ENCODE data around the gene AGFG1.

Gene AGFG1, protein sequence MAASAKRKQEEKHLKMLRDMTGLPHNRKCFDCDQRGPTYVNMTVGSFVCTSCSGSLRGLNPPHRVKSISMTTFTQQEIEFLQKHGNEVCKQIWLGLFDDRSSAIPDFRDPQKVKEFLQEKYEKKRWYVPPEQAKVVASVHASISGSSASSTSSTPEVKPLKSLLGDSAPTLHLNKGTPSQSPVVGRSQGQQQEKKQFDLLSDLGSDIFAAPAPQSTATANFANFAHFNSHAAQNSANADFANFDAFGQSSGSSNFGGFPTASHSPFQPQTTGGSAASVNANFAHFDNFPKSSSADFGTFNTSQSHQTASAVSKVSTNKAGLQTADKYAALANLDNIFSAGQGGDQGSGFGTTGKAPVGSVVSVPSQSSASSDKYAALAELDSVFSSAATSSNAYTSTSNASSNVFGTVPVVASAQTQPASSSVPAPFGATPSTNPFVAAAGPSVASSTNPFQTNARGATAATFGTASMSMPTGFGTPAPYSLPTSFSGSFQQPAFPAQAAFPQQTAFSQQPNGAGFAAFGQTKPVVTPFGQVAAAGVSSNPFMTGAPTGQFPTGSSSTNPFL

DNA sequence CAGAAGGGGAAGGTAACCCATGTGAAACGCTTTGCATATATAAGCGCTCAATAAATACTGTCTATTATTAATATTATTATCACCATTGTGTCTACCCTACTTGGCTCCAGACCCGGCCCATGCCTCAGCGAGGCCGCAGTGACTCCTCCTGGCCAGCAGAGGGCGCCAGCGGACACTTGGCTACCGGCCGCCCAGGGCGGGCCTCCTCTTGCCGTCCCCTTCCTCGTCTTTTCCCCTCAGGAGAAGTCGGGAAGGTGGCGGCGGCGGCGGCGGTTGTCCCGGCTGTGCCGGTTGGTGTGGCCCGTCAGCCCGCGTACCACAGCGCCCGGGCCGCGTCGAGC, at the start of gene AGFG1:
TSS of gene AGFG1 (plus strand) at position 233 of the 341 bp plus-strand sequence. CDS start 266 bp downstream, outside the sequence.
- DNase-seq (ENCODE audit: low read depth in 2 of 2), result peak; percentile 71 to 75

DNA sequence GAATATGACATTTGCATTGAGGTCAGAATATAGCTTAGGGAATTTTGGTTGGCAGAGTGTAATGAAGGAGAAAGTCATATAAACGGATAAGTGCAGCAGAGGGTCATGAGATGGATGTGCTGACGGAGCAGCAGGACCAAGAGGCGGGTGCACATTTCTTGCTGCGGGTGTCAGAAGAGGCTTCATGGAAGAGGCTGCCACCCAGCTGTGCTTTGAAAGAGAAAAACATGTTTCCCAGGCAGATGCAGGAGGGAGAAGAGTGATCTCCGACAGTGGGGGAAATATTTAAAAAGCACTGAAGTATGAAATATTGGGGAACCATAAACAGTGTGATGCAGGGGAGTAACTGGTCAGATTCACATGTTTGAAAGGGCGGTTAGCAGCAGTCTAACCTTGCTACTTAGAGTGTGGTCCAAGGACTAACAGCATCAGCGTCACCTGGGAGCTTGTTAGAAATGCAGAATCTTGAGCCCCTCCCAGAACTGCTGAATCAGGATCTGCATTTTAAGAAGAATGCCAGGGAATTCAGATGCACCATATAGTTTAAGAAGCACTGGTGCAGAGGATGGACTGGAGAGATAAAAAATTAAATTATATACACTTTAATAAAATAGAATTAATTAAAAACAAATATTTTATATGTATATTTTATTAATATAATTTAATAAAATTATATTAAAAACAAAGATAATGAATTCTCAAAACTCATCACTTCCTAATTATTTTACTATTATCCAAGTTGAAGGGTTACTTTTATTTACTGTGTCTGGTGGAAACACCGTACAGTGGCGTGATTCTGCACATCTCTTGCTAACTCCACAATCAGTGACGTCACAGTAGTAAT, 48.1 kb upstream of the AGFG1 start:
- no peak for DNase-seq (ENCODE audit: low read depth in 2 of 2)

DNA sequence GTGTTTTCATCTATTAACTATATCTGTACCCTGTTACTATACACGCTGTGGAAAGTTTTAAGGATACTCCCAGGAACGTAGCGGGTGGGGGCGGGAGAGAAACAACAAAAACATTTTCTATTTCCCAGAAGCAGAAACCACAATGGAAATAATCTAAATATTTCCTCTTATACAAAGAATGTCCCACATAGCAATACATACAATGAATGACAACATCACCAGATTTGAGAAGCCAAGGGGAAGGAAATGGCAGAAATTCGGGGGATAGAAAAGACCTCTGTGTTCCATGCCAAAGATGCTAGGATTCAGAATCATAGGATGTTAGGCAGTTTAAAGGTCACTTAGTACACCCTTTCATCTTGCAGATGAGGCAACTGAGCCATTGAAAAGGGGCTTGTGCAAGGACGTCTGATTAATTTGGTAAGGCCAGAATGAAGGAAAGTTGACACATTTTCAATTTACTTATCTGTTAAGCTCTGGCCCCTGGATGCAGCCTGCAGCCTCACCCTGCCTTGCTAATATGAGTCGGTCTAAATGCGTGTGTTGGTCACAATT, 43.1 kb upstream of the AGFG1 start:
- DNase-seq (ENCODE audit: low read depth in 2 of 2), result no peak

DNA sequence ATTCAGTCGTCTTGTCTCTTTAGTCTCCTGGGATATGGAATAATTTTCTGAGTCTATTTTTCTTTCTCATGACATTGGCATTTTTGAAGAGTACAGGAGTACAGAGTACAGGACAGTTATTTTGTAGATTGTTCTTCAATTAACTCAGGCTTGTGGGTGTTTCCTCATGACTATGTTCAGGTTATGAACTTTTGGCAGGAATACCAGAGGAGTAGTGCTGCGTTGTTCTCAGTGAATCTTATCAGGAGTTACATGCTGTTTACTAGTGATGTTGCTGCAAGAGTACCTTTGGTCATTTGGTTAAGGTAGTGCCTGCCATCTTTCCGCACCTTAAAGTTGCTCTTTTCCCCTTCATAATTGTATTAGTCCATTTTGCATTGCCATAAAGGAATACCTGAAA, 41.3 kb upstream of the AGFG1 start:
- no peak for DNase-seq (ENCODE audit: low read depth in 2 of 2)

DNA sequence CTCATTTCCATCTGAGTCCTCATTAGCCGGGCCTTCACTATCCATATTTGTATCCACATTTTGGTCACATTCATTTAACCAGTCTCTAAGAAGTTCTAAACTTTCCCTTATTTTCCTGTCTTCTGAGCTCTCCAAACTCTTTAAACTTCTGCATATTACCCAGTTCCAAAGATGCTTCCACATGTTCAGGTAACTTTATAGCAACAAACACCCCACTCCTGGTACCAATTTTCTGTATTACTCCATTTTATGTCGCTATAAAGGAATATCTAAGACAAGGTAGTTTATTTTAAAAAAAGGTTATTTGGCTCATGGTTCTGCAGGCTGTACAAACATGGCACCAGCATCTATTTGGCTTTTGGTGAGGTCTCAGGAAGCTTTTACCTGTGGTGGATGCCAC, 38.8 kb upstream of the AGFG1 start:
- no peak for DNase-seq (ENCODE audit: low read depth in 2 of 2)

DNA sequence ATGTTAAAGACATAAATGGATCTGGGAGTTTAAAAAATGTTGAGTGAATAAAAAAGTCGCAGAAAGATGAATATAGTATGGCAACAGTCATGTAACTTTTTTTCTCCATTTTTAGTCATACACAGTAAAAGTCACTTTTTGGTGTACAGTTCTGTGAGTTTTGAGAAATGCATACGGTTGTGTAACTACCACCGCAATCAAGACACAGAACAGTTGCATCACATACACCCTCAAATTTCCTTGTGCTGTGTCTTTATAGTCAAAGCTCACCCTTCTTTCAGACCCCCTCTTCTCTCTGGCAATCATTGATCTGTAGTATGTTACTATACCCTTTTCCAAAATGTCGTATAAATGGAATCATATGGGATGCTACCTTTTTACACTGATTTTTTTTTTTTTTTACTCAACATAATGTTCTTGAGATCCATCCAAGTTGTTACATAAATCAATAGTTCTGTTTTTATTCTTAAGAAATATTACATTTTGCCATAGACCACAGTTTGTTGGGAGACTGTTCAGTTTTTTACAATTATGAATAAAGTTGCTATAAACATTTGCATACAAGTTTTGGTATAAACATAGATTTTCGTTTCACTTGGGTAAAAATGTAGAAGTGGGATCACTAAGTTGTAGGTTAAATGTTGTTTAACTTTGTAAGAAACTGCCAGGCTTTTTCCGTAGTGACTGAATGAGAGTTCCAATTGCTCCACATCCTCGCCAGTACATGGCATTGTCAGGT, 35.4 kb upstream of the AGFG1 start:
- DNase-seq (ENCODE audit: low read depth in 2 of 2), result no peak

DNA sequence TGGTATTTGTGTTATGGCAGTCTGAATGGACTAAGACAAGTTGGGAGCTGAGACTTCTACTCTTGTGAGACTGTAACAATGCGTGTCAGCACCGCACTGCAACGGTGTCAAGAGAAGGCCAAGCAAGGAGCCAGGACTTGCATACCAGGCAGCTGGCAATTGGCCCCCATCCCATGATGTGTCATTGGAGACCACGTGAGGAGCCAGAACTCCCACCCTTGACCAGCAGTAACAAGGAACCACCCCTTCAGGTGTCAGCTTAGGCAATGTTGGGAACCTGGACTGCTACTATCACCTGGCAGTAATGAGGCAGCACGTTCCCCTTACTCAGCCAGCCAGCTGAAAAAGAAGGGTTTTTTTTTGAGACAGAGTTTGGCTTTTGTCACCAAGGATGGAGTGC, 32.7 kb upstream of the AGFG1 start:
- DNase-seq (ENCODE audit: low read depth in 2 of 2), result no peak

DNA sequence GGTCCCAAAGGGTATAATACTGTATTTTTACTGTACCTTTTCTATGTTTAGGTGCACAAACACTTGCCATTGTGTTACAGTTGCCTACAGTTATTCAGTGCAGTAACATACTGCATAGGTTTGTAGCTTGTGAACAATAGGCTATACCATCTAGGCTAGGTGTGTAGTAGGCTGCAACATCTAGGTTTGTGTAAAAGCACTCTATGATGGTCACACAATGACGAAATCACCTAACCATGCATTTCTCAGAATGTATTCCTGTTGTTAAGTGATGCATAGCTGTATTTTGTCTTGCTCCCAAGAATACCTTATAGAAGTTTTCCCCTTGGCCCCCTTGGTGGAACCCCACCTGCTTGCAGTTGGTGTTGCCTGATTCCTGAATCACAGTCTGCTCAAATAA, 29.3 kb upstream of the AGFG1 start:
- DNase-seq (ENCODE audit: low read depth in 2 of 2), result no peak

DNA sequence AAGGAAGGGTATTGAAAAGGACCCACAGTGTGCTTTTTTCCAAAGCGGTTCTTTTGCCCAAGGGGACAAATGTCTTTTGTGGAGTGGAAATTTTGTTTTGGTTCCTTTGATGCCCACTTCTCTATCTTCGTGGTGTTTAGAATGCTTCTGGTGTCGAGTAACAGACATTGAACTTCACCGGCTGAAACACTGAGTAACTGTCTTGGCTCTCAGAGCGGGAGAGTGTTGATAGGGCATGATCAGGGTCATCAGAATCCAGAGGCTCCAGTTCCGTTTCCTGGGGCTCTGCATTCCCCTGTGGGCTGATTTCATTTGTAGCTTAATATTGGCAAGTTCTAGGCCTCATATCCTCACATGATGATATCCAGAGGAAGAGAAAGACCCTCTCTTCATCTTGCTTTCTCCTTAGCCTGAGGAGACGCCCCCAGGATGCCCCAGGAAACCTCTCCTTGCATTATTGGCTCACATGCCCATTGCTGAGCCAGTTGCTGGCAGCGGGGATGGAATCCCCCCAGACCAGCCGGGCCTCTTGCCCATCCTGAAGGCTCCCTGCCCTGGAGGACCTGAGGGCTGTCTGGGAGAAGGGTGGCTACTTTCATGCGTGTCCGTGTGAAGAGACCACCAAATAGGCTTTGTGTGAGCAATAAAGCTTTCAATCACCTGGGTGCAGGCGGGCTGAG, 27.9 kb upstream of the AGFG1 start:
- no peak for DNase-seq (ENCODE audit: low read depth in 2 of 2)

DNA sequence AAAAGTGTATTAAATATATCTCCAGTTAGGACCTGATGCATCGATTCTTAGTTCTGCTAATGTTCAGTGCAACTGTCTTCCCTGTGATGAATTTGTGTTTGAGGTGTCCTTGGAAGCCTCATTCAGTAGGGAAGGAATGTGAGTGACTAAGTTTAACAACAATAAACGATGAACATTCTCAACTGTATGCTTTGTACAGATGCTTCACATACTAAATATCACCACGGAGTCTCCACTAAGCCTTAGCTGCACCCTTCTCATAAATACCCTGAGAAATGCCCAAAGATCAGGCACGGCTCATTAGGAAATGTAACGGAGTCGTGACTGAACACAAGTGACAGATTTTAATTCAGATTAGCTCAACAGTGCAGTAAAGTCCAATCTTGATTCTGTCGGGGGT, 24.4 kb upstream of the AGFG1 start:
- DNase-seq (ENCODE audit: low read depth in 2 of 2), result no peak

DNA sequence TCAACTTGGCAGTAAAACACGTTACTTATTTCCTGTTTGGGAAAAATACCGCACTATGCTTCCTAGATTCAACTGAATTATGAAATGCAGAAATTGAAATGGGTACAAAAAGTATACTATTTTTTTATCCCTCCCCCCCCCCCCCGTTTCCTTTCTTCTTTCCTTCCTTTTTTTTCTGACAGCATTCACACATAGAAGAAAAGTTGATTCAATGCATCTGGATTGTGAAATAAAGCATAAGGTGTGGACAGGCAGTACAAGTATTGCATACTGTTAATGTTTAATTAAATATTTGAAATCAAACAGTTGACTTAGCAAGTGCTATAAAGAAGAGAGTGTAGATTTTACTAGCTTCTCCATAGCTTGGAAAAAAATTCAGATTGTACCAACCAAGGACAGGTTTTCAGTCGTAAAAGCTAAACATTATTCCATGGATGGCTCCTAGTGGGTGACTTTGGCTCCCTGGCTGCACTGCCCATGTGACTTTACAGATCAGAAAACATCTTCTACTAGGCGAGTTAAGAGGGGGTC, 21.6 kb upstream of the AGFG1 start:
- DNase-seq (ENCODE audit: low read depth in 2 of 2), result no peak

DNA sequence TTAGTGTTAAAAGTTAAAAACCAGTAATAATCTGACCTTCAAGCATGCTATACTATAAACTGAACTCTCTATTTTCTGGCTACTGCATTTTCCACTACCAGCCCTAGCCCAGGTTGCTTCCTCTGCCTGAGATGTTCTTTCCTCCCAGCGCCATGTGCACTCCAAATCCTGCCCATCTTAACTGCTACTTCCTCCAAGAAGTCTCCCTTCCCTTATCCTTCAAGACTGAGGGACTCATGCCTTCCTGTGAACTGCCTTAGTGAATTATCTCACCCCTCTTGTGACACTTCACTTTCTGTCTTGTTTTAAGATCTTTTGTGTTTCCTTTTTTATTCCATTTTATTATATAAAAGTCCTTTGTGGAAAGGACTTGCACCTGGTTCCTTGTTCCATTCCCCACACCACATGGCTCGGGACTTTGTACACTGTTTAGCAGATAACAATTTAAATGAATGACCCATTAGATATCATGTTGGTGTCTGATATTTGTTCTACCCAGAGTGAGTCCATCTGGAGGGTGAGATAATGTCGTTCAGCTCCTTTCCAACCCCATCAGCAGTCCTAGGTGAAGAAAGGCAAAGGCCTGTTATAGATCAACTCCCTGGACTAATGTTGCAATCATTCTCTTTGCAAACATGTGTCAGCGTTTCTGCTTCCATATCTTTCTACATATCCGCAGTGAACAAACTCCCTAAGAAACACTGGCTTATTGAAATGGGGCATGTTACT, 20.9 kb upstream of the AGFG1 start:
- DNase-seq (ENCODE audit: low read depth in 2 of 2), result no peak

DNA sequence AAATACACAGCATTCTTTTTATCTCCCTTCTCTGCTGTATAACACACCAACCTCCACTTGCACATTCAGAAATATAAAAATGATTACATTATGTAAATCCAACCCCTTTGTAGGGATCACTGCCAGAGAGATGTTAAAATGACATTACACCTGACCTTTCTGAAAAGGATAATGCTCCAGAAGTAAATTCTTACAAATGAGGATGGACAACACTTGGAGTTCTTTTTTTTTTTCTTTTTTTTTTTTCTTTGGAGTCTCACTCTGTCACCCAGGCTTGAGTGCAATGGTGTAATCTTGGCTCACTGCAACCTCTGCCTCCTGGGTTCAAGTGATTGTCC, 20.3 kb upstream of the AGFG1 start:
- DNase-seq (ENCODE audit: low read depth in 2 of 2), result no peak

DNA sequence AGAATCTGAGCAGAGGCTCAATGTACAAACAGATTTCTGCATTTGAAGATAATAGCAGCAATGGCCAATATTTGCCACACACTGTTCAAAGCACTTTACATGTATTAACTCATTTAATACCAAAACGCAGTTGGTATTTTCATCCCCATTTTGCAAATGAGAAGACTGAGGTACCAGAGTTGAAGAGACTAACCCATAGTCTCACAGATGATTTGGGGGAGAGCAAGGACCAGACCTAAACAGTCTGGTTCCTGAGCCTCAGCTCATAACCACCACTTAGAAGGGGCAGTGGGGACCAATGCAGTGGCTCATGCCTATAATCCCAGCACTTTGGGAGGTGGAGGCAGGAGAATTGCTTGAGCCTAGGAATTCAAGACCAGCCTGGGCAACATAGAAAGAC, 18.1 kb upstream of the AGFG1 start:
- no peak for DNase-seq (ENCODE audit: low read depth in 2 of 2)

DNA sequence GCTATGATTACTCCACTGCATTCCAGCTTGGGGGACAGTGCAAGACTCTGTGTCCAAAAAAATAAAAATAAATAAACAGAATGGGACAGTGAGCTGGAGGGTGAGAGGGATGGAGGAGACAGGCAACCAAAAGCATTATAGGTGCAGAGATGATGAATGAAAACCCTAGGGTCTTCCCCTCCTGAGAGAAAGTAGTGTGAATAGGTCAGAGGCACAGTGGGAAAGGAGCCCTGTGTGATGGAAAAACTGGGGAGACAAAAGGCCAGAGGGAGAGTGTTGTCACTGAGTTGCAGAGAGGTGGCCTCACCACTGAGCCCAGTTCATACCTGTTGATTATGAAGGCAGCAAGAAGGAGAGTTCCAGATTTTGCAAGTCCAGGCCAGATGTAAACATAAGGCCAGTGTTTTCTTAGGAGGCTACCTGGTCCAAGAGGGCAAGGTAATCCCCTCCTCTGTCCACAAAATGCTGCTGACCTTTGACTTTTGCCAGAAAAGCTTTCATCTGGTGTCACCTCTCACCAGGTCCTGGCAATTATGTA, 17.6 kb upstream of the AGFG1 start:
- DNase-seq (ENCODE audit: low read depth in 2 of 2), result no peak

DNA sequence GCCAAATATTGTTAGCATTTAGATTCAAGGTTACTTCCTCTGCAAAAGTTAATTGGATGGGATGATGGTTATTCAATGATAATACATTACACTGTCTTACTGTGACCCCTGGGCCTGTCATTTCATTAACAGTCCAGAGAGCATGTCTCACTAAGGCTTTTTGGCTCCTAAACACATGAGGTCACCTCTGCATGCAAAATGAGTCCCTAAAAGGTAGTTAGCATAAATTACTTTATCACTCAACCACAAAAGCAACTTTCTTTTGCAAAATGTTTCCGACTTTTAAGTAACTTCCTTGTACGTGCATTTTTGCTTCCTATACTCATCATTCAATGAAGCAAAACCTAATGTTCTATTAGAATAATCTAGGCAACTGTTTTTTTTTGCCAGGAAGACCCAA, 16.8 kb upstream of the AGFG1 start:
- DNase-seq (ENCODE audit: low read depth in 2 of 2), result no peak

DNA sequence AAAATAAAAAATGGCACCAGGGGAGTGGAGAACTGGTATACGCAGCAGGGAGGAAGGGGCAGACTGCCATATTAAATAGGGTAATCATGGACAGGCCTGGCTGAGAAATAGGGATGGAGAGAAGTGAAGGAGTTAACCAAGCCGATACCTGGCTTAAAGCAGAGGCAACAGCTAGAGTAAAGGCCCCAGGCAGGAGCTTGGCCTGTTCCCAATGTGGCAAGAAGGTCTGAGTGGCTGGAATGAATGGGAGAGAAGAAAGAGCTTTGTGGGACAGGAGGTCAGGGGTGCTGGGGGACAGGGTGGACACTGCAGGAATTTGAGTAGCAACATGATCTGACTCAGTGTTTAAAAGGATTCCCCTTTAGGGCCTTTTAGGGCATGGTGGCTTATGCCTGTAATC, 15.9 kb upstream of the AGFG1 start:
- DNase-seq (ENCODE audit: low read depth in 2 of 2), result no peak

DNA sequence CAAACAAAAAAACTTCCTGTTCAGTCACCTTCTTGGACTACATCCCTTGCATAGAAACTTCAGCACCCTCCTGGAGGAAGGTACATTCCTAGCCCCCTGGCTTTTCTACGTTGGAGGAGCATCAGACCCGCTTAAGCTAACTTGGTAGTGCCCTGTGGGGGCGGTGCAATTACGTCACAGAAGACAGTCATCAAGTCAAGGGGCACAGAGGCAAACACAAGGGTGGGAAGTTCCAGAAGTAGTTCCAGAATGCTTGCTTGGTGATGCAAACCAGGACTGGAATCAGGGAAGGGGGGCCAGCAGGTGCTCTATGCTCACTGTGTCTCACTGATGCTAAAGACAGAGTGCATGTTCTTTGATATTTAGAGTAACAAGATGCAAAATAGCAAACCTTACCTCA, 15.2 kb upstream of the AGFG1 start:
- no peak for DNase-seq (ENCODE audit: low read depth in 2 of 2)

DNA sequence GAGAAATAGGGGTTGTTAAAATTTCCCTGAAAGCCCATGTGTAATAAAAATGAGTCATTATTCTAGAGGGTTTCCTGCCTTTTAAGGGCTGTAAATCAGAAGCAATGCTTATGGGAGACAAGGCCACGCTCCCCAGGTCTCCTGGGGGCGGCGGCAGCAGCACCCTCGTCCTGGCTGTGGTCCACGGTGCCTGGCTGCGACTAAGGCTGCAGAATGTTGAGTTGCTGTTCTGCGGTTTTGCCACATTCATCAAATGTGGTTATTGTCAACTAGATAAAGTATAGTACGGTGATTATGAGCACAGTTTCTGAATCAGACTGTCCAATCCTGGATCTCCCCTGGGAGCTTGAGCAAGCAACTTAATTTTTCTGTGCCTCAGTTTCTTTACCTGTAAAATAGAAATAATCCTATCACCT, 11.9 kb upstream of the AGFG1 start:
- peak; percentile 78 to 80 for DNase-seq (ENCODE audit: low read depth in 2 of 2)

DNA sequence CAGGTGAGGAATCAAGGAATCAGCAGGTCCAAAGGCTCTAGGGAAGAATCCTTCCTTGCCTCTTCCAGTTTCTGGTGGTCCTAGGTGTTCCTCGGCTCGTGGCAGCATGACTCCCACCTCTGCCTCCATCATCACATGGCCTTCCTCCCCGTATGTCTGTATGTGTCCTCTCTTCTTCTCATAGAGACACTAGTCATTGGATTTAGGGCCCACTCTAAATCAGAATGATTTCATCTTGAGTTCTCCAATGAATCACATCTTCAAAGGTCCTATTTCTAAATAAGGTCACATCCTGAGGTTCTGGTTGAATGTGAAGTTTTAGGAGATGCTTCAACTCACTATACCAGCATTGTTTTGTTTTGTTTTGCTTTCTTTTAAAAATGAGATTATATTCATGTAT, 11.1 kb upstream of the AGFG1 start:
- DNase-seq (ENCODE audit: low read depth in 2 of 2), result peak in 1 of 2 donors; percentile 12
